ENCODE measurements around the gene B9D1. TPM values are rescaled to one million over a fixed set of nuclear protein-coding genes. Genes with fewer than 3 reads are reported as not detected.

B9D1 gene
- total RNA-seq, 8 experiments from 2014 or later: 22.5 to 48.1 (median 36.5) TPM

GRCh38 chr17:19401321-19402010 is 38.9 kb upstream of the B9D1 start:
- Histone ChIP-seq H3K4me1 (replicated peaks in 1 of 2) (peaks cover 6 to 11% of the 10 kb centered on the region in 2 donors), H3K4me3 (no peak overlapping the region), H3K27ac (no peak overlapping the region)
- ATAC-seq (replicated peaks in 6 of 8): no peak
- WGBS, 10 experiments: 43 to 91% (median 72%) methylated on average over 2 to 6 of the region's 8 CpGs; no CpG with 5 or more reads in 2 of the 10 experiments
- in situ Hi-C loops (cut with MboI; ENCODE audit: low pct_unique_long_range_greater_than_20kb in 2 of 9, low sequenced_read_pairs in 9 of 9, unreplicated experiment in 9 of 9): no loop called here

DNA sequence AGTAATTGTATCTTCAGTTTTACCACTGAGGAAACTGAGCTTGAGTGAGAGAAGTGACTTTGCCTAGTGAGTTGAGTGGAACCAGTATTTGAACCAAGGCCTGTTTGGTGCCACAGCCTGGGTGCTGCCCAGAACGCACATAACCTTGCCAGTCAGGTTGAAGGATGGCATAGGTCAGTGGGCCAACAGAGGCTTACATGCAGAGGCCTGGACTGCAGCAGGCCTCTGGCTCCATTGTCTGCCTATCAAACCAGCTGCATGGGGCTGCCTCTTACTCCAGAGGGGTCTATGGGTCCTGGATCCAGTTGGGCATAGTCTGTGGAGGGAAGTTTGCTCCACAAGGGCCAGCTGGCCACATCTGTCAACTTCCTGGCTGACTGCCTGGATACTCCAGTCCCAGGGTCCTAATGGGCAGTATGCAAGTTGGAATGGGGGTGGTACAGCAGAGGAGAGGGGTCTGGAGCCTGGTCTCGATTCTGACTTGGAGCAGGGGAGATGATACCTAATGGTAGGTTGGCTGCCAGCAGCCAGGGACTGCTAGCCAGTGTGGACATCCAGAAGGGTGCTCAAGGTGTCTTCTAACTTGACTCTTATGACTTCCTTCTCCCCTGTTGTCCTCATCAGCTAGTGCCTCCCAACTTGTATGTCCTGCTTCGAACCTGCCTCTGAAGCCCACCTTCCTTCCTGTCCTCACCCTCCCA is 37.4 kb upstream of the B9D1 start:
- in situ Hi-C loops (cut with MboI; ENCODE audit: low pct_unique_long_range_greater_than_20kb in 2 of 9, low sequenced_read_pairs in 9 of 9, unreplicated experiment in 9 of 9): no loop called here
- WGBS, 10 experiments: 35 to 100% (median 91%) methylated on average over 1 to 2 of the region's 3 CpGs; no CpG with 5 or more reads in 6 of the 10 experiments
- Histone ChIP-seq H3K4me3 (no peak overlapping the region), H3K4me1 (replicated peaks in 1 of 2) (peaks cover 6 to 11% of the 10 kb centered on the region in 2 donors), H3K27ac (no peak overlapping the region)
- no peak for ATAC-seq (replicated peaks in 6 of 8)

- in situ Hi-C loops (cut with MboI; ENCODE audit: low pct_unique_long_range_greater_than_20kb in 2 of 9, low sequenced_read_pairs in 9 of 9, unreplicated experiment in 9 of 9): no loop called here
- Histone ChIP-seq H3K4me1 (replicated peaks in 1 of 2) (peaks cover 6 to 11% of the 10 kb centered on the region in 2 donors), H3K4me3 (no peak overlapping the region), H3K27ac (peak overlapping the region in 1 of 2 donors; percentile 14)
- WGBS, 10 experiments: 0 to 100% (median 67%) methylated on average over 1 to 2 of the region's 2 CpGs; no CpG with 5 or more reads in 1 of the 10 experiments
- peak in 6 of 8 experiments; percentile 24 to 92 (median 42) for ATAC-seq (replicated peaks in 6 of 8)
Measured at GRCh38 chr17:19398301-19399181, 36.0 kb upstream of the B9D1 start.

DNA sequence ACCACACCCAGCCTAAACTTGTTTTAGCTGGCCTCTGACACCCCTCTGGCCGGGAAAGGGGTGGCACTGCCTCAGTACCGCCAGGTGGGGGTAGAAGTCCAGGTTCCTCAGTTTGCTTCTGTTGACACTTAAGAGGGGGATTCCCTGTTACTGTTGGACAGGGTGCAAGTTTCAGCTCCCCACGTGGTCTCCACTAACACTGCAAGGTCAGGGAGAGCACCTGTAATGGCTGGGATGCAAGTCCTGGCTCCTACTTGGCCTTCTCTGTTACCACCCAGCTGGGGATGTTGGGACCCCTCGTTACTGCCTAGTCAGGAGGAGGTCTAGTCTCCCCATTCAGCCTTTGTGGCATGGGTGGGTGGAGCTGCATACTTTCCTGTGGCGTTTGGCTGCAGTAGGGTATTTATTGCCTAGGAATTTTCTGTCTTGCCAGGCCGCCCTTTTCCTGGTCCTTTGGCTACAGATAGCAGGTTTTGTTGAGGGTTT is 35.1 kb upstream of the B9D1 start:
- Histone ChIP-seq H3K27ac (no peak overlapping the region), H3K4me3 (no peak overlapping the region), H3K4me1 (replicated peaks in 1 of 2) (peaks cover 6 to 11% of the 10 kb centered on the region in 2 donors)
- no peak for ATAC-seq (replicated peaks in 6 of 8)
- in situ Hi-C loops (cut with MboI; ENCODE audit: low pct_unique_long_range_greater_than_20kb in 2 of 9, low sequenced_read_pairs in 9 of 9, unreplicated experiment in 9 of 9): no loop called here
- 60 to 100% (median 81%) methylated on average over 1 to 5 of the region's 6 CpGs; no CpG with 5 or more reads in 2 of the 10 experiments for WGBS, 10 experiments

DNA sequence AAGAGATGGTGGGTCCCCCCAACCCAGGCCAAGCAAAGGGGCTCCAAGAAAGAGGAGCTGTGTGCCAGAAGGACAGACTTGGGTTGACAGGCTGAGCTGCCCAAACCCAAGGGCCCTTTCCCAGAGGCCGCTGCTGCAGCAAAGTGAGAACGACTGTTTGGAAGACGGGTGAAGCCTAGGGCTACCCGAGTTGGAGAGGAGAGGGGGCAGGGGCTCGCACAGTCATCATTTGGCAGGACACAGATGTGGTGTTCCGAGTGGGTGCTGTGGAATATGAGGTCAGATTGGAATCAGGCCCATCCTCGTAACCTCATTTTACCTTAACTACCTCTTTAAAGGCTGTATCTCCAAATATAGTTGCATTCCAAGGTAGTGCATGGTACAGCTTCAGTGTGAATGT is 29.8 kb upstream of the B9D1 start:
- no peak for ATAC-seq (replicated peaks in 6 of 8)
- peaks cover 11 to 14% of the 10 kb centered on the region in 2 donors for H3K4me1 ChIP-seq (replicated peaks in 1 of 2)
- H3K4me3 ChIP-seq: no peak overlapping the region
- in situ Hi-C loops (cut with MboI; ENCODE audit: low pct_unique_long_range_greater_than_20kb in 2 of 9, low sequenced_read_pairs in 9 of 9, unreplicated experiment in 9 of 9): no loop called here
- no peak overlapping the region for H3K27ac ChIP-seq
- 40 to 100% (median 91%) methylated on average over 1 to 5 of the region's 7 CpGs; no CpG with 5 or more reads in 4 of the 10 experiments for WGBS, 10 experiments

DNA sequence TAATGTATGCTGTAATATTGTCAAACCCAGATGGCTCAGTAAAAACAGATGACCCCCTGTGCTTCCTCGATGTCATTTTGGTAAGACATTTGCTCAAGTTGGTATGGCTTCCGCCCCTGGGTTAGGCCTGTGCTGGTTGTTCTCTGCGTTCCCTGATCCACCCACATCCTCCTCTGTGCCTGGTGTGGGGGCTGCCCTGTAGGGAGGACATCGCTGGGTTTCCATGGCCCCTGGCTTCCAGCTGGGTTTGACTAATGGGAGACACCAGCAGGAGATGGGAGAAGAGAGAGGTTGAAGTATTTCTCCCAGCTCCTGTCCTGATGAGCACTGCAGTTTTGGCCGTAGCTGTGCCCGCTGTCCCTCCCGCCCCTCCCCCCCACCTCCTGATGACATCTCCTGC is 28.9 kb upstream of the B9D1 start:
- Histone ChIP-seq H3K27ac (no peak overlapping the region), H3K4me3 (no peak overlapping the region), H3K4me1 (replicated peaks in 1 of 2) (peaks cover 18 to 23% of the 10 kb centered on the region in 2 donors)
- in situ Hi-C loops (cut with MboI; ENCODE audit: low pct_unique_long_range_greater_than_20kb in 2 of 9, low sequenced_read_pairs in 9 of 9, unreplicated experiment in 9 of 9): no loop called here
- 0 to 80% (median 68%) methylated on average over 1 to 3 of the region's 7 CpGs; no CpG with 5 or more reads in 4 of the 10 experiments for WGBS, 10 experiments
- no peak for ATAC-seq (replicated peaks in 6 of 8)

GRCh38 chr17:19390951-19391350 is 28.4 kb upstream of the B9D1 start:
- in situ Hi-C loops (cut with MboI; ENCODE audit: low pct_unique_long_range_greater_than_20kb in 2 of 9, low sequenced_read_pairs in 9 of 9, unreplicated experiment in 9 of 9): no loop called here
- Histone ChIP-seq H3K27ac (no peak overlapping the region), H3K4me1 (replicated peaks in 1 of 2) (peaks cover 22 to 28% of the 10 kb centered on the region in 2 donors), H3K4me3 (no peak overlapping the region)
- no peak for ATAC-seq (replicated peaks in 6 of 8)
- 100% methylated on average over 1 of the region's 2 CpGs; no CpG with 5 or more reads in 8 of the 10 experiments for WGBS, 10 experiments

DNA sequence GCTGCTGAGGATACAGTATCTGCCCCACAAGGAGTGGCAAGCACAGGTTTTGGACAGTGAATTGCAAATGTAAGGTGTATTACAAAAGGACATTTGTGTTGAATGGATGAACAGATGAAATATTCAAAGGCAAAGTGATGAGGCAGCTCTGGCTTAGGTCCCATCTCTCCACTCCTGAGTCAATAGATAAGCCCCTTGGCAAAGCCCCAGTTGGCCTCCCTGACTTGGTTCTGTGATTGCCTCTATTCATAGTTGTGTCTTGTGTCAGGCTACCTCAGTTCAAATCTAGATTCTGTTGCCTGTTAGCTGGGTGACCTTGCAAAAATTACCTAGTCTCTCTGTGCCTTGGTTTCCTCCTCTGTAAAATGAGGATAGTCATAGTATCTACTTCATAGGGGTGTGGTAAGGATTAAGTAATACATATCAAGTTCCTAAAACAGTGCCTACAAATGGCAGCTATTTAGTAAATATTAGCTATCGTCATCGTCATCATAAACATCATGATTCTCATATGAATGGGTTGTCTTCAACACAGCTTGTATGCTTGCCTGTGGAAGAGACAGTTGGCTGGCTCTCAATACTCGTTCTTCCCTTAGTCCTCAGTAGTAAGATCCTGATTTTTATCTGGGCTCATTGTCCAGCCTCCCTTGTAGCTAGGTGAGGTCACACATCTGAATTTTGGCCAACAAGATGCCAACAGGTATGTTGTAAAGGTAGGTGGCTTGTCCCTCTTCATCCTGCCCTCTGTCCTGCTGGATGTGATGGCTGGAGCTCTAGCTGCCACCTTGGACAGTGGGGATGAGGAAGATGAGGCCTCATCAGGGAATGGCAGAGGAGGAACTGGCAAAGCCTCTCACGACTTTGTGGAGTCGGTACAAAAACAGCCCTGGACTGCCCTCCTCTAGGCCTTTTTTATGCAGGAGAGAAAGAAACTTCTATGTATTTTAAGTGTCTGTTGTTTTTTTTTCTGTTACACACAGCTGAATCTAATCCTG is 26.6 kb upstream of the B9D1 start:
- WGBS, 10 experiments: 25 to 100% (median 80%) methylated on average over 2 to 4 of the region's 5 CpGs; no CpG with 5 or more reads in 2 of the 10 experiments
- Histone ChIP-seq H3K4me1 (replicated peaks in 1 of 2) (peaks cover 34 to 40% of the 10 kb centered on the region in 2 donors), H3K27ac (no peak overlapping the region), H3K4me3 (no peak overlapping the region)
- no peak for ATAC-seq (replicated peaks in 6 of 8)
- in situ Hi-C loops (cut with MboI; ENCODE audit: low pct_unique_long_range_greater_than_20kb in 2 of 9, low sequenced_read_pairs in 9 of 9, unreplicated experiment in 9 of 9): no loop called here

DNA sequence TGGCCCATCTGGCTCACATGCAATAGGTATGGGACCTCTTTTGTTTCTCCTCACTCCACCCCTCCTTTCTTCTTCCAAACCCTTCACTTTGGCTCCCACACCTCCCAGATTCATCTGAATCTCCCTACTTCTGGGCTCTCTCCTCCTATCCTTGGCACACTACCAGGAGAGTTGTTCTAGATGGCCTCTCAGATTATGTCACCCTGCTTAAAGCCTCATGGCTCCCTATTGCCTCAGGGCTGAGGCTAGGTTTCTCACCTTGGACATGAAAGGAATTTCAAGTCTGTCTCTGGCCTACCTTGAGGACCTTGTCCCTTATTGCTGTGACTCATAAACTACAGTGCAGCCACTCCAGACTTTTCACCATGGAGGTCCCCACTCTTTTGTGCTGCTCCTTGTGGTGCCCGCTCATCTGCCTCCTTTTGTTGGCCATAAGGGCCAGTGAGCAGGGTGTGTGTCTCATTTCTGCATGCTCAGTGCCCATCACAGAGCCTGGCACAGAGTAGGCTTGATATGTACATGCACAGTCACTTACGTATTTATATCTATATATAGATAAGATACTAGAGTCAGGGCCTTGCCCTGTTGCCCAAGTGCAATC is 25.5 kb upstream of the B9D1 start:
- peak overlapping the region; percentile 75 to 87 for H3K27ac ChIP-seq
- in situ Hi-C loops (cut with MboI; ENCODE audit: low pct_unique_long_range_greater_than_20kb in 2 of 9, low sequenced_read_pairs in 9 of 9, unreplicated experiment in 9 of 9): no loop called here
- ATAC-seq (replicated peaks in 6 of 8): peak in 3 of 8 experiments; percentile 2 to 23 (median 4)
- H3K4me3 ChIP-seq: no peak overlapping the region
- WGBS, 10 experiments: 80% methylated on average over 1 of the region's 2 CpGs; no CpG with 5 or more reads in 9 of the 10 experiments
- H3K4me1 ChIP-seq (replicated peaks in 1 of 2): peaks cover 34 to 42% of the 10 kb centered on the region in 2 donors

DNA sequence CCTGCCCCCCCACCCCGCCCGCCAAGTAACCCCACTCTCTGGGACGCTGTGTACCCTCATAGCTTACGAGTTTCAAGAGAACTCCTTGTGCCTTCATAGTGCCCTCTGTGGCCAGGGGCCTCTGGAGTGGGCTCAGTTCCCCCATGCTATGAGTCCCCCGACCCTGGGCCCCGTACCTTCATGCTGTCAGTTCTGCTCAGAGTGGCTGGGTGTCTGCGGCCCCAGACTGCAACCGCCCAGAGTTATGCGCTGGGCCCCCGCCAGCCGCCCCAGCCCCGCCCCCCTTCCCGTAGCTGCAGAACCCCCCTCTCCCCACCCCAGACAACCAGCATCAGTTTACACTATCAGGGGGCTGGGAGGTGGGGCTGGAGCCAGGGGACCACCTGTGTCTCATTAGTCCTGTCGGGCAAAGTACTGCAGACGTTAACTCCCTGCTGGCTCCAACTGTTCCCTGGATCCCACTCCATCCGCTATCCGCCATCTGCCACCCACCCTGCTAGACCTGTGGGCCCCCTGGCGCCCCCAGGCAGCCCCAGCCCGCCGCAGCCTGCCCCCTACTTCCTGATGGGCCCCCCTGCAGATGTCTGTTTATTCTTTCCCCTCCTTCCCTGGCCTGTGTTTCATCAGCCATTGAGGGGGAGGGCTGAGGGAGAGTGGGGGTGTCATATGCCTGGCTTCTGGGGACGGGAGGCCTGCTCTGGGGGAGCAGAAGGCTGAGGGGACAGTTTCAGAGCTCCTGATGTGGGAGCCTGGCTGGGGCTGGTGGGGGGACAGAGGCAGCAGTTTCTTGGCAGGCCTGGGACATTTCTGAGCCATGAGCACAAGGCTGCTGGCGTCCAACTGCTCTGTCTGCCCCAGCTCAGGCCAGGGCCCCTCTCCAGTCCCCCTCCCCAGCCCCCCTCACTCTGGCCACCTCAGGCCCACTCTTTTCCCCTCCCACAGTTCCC is 24.7 kb upstream of the B9D1 start, which contains the start of gene MFAP4:
TSS of gene MFAP4 (minus strand) at position 217 of the 947 bp plus-strand sequence. CDS start at position 182, 35 bp downstream.
- ATAC-seq (replicated peaks in 6 of 8): peak; percentile 2 to 83 (median 77)
- peaks cover 34 to 42% of the 10 kb centered on the region in 2 donors for H3K4me1 ChIP-seq (replicated peaks in 1 of 2)
- peak within 1 kb of the TSS in 3 of 5 donors; percentile 15 to 27 (median 18) for H3K4me3 ChIP-seq
- WGBS, 10 experiments: no CpG with 5 or more reads among the region's 22 CpGs
- in situ Hi-C loops (cut with MboI; ENCODE audit: low pct_unique_long_range_greater_than_20kb in 2 of 9, low sequenced_read_pairs in 9 of 9, unreplicated experiment in 9 of 9): no loop called here
- peak within 1 kb of the TSS; percentile 75 to 87 for H3K27ac ChIP-seq

All from motor neuron (in vitro differentiated cells).